Mucosa of descending colon (tissue), 3 donors: Measurements from ENCODE around the gene DSCAML1. TPM values are rescaled to one million over a fixed set of nuclear protein-coding genes. Genes with fewer than 3 reads are reported as not detected.

Experiments used
- ATAC-seq: fragments of 200-7000 bp; cut with Tn5 transposase; one replicate; pipeline ENCODE4 v1.9.1; 2020; ENCODE audit warnings: mild to moderate bottlenecking, moderate library complexity
- DNase-seq, 3 donors: peaks; one replicate each; pipeline ENCODE4 v3.0.0-alpha.2; 2020
- H3K36me3 ChIP-seq: fragments of 200-600 bp; one replicate; pipeline ENCODE4 v1.8.0; 2021; ENCODE audit warnings: low read depth, mild to moderate bottlenecking
- H3K4me1 ChIP-seq: fragments of 200-600 bp; one replicate; pipeline ENCODE4 v1.8.0; 2021; ENCODE audit warnings: low read depth, mild to moderate bottlenecking
- H3K4me3 ChIP-seq: fragments of 200-600 bp; one replicate; pipeline ENCODE4 v1.8.0; 2021; ENCODE audit warnings: mild to moderate bottlenecking
- H3K9me3 ChIP-seq: fragments of 200-600 bp; one replicate; pipeline ENCODE4 v1.8.0; 2021; ENCODE audit warnings: mild to moderate bottlenecking
- intact Hi-C, 2 donors: fragments of 100-400 bp; cut with DNase I in 1 of 2; cut with micrococcal nuclease in 1 of 2; formaldehyde crosslinking; loops; one replicate each; pipeline versions ENCODE4 v1.11.0 to v1.11.1; 2022; cut with DNase I, micrococcal nuclease
- total RNA-seq, 3 donors: library from RNA; stranded (reverse); fragmentation: NEBNext Ultra II Directional in 2 of 3; extraction: Animal tissue kit (Norgen Biotek cat#: 25700) in 2 of 3; gene quantifications; one replicate each; pipeline versions ENCODE4 v1.2.1 to v1.2.4, GENCODE V29; 2021 to 2023
- TF ChIP-seq, protein P1 (sequence below): fragments of 200-600 bp; IDR thresholded peaks from one replicate; pipeline ENCODE4 v1.8.0; 2022; ENCODE audit warnings: antibody characterized with exemption, mild to moderate bottlenecking
- donor health status: DM: no; HTN: no; CAD: no; lungs with moderate emphysema.
- donor health status: DM: no; HTN: no; CAD: no.
- donor health status: DM: no; HTN: yes; CAD: no.

Gene DSCAML1
- total RNA-seq, 3 donors from 2014 or later: 5.0 to 5.5 (median 5.3) TPM

DNA sequence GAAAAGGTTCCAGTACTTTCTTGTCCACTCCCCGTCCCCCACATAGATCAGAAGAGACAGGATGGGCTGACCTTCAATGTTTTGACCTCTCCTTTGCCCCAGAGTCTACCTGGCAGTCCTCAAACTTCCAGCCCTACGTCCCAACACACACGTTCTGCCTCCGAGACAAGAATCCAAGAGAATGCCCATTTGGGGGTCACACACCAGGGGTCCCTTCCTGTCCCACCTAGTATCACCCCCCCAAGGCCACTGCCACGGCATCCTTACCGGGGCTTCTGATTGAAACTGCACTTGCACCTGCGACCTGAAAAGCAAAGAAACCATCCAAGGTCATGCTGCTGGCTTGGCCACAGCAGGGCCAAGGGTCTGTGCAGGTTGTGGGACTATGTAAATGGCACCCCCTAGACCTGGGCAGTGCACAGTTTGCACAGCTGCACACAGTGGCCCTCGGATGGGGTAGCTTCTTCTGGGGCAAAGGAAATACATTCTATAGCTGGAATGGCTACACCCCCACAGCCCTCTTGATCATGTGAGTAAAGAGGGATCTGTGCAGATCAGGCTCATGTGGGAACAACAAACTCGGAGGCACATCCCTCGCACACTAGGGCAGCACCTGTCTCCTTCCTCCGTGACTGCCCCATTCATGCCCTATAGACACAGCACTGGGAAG is 44.0 kb upstream of the DSCAML1 start:
- Histone ChIP-seq H3K4me1 (no peaks in the 10 kb centered on the region), H3K4me3 (no peak overlapping the region), H3K36me3 (no peaks in the 10 kb centered on the region), H3K9me3 (no peaks in the 10 kb centered on the region)
- ATAC-seq (no peak), DNase-seq (no peak)
- intact Hi-C loops: loop anchor here (5.0 to 10.0 kb wide), 3 partner anchors 74 to 214 kb away; no protein-coding TSS in a partner anchor
- TF ChIP-seq, protein P1, sequence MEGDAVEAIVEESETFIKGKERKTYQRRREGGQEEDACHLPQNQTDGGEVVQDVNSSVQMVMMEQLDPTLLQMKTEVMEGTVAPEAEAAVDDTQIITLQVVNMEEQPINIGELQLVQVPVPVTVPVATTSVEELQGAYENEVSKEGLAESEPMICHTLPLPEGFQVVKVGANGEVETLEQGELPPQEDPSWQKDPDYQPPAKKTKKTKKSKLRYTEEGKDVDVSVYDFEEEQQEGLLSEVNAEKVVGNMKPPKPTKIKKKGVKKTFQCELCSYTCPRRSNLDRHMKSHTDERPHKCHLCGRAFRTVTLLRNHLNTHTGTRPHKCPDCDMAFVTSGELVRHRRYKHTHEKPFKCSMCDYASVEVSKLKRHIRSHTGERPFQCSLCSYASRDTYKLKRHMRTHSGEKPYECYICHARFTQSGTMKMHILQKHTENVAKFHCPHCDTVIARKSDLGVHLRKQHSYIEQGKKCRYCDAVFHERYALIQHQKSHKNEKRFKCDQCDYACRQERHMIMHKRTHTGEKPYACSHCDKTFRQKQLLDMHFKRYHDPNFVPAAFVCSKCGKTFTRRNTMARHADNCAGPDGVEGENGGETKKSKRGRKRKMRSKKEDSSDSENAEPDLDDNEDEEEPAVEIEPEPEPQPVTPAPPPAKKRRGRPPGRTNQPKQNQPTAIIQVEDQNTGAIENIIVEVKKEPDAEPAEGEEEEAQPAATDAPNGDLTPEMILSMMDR: no peak

DNA sequence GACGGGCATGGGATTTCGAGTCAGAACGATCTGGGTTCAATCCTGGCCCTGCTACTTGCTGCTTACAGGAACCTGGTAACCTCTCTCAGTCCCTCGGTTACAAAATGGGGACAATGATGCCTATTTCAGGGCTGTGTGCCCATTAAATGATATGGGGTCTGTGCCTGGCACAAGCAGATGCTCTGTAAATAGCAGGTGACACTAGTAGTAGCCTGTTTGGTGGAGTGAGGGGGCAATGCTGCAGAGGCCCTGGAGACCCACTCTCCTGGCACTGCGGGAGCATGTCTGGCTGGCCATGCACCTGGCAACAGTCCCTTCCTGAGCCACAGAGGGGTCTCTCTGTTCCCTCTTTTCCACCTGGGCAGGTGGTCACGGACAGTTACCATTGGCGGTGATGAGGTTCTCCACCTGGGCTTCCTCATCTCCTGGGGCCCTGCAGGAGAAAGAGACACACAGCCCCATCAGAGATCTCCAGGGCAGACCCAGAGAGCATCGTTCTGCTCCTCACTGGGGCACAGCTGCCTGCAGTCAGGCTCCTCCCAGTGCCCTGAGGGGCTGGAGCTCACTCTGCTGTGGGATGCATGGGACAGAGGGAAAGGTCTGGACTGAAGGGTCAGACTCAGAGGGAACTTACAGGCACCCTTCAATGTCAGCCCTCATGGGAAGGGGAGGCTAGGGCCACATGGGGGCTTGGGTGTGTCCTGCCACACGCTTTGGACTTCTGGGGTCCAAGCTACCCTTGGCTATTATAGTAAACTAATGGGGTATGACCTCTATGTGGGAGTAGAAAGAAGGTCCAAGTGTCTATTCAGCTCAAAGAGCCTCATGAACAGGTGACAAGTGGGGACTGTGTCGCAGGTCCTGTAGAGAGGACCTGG is 43.2 kb upstream of the DSCAML1 start:
- Histone ChIP-seq H3K4me3 (no peak overlapping the region), H3K9me3 (no peaks in the 10 kb centered on the region), H3K4me1 (no peaks in the 10 kb centered on the region), H3K36me3 (no peaks in the 10 kb centered on the region)
- intact Hi-C loops: loop anchor here (5.0 to 10.0 kb wide), 3 partner anchors 75 to 215 kb away; no protein-coding TSS in a partner anchor
- TF ChIP-seq, protein P1: no peak
- DNase-seq: no peak
- no peak for ATAC-seq

DNA sequence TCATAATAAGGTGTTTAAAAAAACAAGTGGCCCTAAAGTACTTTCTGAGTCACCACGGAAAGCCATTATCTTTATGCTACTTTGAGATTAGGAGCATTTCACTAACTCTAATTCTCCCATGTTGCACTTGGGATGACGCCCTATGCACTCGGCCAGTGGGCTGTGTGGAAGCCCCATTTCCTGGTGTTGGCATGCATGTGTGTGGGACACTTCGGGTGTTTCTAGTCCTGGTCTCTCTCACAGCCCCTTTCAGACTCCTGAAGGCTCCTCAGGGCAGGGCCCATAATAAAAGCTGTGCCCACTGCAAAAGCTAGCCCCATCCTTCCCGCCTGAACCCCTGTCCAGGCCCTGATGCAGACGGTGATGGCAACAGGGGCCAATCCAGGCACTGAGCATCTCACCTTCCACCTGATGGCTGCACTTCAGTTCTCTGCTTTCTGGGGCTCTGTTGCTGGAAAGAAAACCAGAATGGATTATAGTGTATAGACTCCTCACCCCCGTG is 42.4 kb upstream of the DSCAML1 start:
- H3K4me1 ChIP-seq: no peaks in the 10 kb centered on the region
- DNase-seq (peak in 1 of 3 donors; percentile 12), ATAC-seq (no peak)
- no peaks in the 10 kb centered on the region for H3K36me3 ChIP-seq
- no peaks in the 10 kb centered on the region for H3K9me3 ChIP-seq
- TF ChIP-seq, protein P1: no peak
- H3K4me3 ChIP-seq: no peak overlapping the region
- intact Hi-C loops: loop anchor here in 1 of 2 donors (10.0 kb wide), 1 partner anchor 215 kb away; no protein-coding TSS in a partner anchor

DNA sequence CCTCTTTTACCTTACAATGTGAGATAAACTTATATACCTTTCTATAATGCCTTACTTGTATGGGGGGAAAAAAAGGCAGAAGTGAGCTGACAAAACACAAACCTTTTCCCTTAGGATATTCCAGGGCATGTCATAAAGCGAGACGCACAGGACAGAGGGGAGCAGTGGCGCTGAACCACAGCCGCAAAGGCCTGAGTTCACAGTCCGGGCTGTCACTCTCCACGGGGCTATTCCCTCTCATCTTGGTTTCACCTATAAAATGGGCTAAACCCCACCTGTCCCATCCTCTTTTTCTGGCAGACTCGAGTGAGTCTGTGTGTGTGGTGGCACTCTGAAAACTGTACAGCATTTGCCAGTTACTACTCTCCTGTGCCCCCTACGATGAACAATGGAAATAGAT is 41.9 kb upstream of the DSCAML1 start:
- TF ChIP-seq, protein P1: no peak
- Histone ChIP-seq H3K9me3 (no peaks in the 10 kb centered on the region), H3K36me3 (no peaks in the 10 kb centered on the region), H3K4me1 (no peaks in the 10 kb centered on the region), H3K4me3 (no peak overlapping the region)
- intact Hi-C loops: loop anchor here in 1 of 2 donors (10.0 kb wide), 1 partner anchor 216 kb away; no protein-coding TSS in a partner anchor
- ATAC-seq (no peak), DNase-seq (no peak)

DNA sequence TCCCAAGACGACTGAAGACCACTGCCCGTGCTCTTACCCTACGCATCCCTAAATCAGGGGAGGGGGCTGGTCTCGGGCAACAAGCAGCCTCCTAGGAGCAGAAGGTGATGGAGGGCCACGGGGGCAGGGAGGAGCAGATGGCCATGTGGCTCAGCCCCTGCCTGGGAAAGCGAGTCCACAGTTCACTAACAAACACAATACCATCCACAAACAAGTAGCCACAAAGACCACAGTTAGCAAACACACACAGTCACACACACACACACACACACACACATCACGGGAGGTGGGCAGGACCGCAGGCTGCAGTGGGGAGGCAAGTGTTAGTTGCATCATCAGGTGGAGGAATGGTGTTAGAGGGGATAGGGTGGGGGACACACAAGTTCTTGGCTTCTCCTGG is 40.8 kb upstream of the DSCAML1 start:
- Histone ChIP-seq H3K36me3 (no peaks in the 10 kb centered on the region), H3K4me1 (no peaks in the 10 kb centered on the region), H3K9me3 (no peaks in the 10 kb centered on the region), H3K4me3 (no peak overlapping the region)
- TF ChIP-seq, protein P1: no peak
- intact Hi-C loops: loop anchor here in 1 of 2 donors (10.0 kb wide), 1 partner anchor 217 kb away; no protein-coding TSS in a partner anchor
- no peak for ATAC-seq
- peak in 2 of 3 donors; percentile 8 to 12 for DNase-seq
